HG03175 (cell line): Measurements from ENCODE around the gene ERCC6.

ENCODE experiments used
- ATAC-seq: cut with Tn5 transposase; IDR thresholded peaks from one replicate; pipeline ENCODE4 v1.9.1; 2021; ENCODE audit warnings: mild to moderate bottlenecking, moderate library complexity; ENCODE audit not compliant: unreplicated experiment

Gene ERCC6

DNA sequence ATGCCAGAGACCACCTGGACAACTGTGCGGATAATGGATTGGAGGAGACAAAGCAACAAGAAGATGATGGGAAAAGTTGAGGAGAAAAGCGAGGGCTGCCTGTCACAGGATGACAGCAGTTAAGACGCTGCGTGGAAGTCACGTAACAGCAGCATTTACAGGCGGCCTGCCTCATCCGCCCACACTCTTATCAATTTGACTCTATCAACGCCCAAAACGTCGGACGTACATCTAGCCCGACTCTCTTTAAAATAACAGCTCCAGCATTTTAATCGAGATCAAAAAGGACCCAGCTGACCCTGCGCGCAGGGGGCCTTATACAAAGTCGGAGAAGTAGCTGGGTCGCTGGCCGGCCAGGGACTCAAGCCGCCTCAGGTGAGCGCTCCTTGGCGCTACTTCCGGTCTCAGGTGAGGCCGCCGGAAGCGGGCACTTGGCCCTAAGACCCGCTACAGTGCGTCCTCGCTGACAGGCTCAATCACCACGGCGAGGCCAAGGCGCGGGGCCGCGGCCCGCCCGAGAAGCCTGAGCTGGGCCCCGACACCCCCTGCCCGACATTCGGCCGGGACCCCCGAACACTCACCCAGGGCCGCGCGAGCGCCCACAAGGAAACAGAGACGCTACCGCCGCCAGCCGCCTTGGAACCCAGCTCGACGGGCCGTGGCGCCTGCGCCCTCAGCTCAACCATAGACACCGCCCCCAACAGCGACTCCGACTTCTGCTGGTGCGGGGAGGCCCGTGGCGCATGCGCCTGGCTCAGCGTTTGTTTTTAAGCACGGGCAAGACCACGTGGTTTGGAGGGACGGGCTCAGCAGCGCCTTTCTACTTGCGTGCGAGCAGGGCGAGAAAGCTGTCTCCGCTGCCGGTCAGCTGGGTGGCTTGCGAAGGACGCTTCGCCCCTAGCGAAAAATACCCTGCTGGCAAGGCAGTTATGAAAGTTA lies at the start of gene ERCC6:
Gene ERCC6 (minus strand): TSS at position 741 of the 939 bp plus-strand sequence.
- ATAC-seq: peak; percentile 84

DNA sequence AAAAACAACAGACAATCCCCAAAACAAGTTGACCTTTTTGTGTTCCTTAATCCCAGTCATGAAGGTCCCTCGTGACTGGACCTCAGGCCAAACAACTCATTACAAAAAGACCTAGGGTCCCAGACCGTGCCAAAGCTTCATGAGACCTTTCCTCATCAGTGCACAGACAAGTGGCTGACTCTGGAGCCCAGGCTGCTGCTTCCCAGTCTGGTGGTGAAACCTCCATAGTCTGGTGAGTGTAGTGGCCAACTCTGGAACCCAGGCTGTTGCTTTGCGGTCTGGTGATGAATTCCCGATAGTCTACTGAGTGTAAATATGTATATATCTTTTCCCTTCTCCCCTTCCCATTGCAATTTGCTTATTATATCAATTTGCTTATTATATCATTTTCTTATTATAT lies 49.1 kb upstream of the ERCC6 start:
- ATAC-seq: no peak

DNA sequence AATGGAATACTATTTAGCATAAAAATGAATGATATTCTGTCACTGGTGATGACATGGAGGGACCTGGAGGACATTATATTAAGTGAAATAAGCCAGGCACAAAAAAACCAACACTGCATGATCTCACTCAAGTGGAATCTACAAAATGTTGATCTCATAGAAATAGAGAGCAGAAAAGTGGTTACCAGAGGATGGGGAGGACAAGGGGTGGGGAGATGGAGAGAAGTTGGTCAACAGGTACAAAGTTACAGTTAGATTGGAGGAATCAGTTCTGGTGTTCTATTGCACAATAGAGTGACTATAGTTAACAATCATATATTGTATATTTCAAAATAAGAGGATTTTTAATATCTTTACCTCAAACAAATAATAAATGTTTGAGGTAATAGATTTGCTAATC lies 46.5 kb upstream of the ERCC6 start:
- ATAC-seq: no peak

DNA sequence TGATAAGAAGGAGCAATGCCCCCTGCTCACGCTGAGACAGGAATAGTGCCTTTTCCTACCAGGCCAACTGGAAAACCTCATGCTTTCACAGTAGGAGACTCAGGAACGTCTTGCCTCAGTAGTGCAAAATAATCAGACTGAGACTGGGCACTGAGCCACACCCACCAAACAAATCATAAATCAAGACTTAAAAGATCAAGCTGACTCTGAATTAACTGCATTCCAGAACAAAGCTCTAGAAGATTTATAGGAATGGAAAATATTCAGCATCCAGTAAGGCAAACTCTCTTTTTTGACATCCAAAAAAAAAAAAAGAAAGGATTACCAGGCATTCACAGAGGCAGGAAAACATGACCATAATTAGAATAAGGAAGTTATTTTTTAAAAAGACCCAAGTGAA lies 40.7 kb upstream of the ERCC6 start:
- no peak for ATAC-seq

DNA sequence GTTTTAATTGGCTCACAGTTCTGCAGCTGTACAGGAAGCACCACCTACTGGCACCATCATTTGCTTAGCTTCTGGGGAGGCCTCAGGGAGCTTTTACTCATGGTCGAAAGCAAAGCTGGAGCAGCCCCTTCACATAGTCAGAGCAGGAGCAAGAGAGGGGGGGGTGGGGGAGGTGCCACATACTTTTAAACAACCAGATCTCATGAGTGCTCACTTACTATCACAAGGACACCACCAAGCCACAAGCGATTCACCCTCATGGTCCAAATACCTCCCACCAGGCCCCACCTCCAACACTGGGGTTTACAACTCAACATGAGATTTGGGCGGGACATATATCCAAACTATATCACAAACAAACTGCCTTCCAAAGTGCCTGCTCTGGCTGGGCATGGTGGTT lies 39.5 kb upstream of the ERCC6 start:
- no peak for ATAC-seq

DNA sequence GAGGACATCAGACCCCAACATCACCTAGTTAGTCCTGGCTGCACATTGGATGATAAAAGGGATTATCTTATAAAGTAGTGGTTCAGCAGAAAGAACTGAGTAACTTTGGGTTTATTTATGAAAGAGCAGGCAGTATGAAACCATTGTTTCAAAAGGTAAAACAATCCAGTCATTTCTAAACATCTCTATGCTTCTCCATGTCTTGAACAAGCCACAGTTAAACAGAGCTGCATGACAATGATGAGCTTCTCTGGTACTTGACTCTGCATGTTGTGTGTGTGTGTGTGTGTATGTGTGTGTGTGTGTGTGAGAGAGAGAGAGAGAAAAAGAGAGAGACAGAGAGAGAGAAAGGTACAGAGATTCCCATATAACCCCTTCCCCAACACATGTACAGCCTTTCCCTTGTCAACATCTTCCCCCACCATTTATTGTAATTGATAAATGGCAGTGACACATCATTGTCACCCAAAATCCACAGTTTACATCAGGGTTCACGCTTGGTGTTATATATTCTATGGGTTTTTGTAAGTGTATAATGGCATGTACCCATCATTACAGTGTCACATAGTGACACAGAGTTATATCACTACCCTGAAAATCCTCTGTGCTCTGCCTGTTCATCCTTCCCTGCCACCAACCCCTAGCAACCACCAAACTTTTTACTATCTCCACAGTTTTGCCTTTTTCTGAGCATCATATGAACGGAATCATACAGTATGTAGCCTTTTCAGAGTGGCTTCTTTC lies 38.4 kb upstream of the ERCC6 start:
- no peak for ATAC-seq

DNA sequence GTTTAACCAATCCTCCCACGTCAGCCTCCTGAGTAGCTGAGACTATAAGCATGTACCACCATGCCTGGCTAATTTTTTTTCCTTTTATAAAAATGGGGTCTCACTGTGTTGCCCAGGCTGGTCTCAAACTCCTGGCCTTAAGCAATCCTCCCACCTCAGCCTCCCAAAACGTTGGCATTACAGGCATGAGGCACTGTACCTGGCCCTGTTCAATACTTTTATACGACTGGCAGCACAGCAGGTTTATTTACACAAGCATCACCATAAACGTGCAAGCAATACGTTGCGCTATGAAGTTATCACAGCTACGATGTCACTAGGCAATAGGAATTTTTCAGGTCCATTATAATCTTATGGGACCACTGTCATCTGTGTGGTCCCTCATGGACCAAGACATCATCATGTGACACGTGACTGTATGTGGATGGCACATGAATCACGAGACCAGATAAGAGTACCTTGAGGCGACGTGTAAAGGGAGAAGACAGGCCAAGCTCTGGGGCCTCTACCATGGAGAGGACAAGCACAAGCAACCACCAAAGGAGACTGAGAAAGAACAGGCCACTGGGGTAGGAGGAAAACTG lies 36.7 kb upstream of the ERCC6 start:
- no peak for ATAC-seq

DNA sequence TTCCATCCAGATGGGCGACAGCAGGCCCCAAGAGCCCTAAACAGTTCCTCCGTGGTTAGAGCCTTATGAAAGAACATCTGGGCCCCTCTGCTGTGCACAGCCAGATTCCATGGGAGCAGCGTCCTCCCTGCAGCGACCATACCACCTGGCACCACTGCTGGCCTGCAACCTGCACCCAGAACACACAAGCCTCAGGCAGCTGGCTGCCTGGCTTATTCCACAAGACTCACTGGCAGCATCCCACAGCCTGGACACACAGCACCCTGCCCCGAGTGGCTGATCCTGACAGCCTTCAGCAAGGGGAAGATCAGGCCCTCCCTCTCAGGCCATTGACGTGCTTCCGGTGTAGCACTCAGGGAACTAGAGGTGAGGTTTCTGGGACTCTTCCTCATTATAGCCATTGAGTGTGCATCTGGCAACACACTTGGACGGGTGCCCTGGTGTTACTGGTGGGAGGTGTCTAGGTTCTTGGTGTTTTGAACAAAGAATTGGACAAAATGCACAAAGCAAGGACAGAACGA lies 33.7 kb upstream of the ERCC6 start:
- ATAC-seq: no peak

DNA sequence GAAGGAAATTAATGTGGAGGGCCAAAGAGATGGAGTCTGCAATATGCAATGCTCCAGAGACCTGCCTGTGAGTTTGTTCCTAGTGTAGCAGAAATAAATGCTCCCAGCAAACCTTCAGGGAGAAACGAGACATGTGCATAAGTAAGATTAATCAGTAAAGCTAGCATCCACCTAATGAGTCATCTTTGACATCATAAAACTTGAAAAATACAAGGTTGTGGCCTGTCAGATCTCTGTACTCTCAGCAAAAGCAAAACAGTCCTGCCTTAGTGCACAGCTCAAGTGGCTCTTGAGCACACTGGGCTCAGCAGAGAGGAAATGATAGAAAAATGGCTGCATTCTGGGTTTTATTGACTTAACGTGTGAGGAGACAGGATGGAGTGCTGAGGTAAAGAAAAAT lies 32.5 kb upstream of the ERCC6 start:
- ATAC-seq: no peak

DNA sequence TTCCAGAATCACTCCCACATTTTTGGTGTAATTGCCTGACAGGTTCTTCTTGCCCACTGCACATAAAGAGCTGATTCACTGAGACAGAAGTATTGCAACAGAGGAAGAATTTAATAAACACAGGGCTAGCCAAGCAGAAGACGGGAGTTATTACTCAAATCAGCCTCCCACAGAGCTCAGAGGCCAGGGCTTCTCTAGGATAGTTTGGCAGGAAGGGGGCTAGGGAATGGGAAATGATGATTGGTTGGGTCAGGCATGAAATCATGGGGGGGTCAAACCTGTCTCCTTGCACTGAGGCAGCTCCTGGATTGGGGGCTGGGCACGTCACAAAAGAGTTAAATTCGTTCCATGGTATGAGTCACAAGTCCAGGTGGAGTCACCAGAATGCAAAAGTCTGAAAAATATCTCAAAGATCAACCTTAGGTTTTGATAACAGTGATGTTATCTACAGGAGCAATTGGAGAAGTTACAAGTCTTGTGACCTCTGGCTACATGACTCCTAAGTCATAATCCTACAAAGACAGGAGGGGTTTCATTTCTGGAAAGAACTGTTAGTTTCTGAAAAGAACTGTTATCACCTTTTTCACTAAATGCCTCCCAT lies 30.2 kb upstream of the ERCC6 start:
- no peak for ATAC-seq

DNA sequence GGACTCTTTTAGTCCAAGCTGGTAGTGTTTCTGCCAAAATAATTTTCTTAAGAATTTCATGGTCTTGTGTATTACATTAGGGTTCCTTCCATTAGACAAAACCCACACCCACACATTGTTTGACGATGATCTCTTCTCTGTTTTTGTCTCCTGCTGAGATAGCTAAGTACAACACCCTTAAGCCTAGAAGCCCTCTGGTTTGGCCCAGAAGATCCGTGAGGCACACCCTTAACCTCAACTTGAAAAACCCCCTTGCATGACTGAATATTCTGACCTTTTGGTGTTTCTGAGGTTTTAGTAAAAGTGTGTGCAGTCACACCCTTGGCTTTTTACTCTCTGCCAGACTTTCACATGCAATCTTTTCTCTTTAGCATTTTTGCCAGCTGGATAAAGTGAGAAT lies 29.3 kb upstream of the ERCC6 start:
- no peak for ATAC-seq

DNA sequence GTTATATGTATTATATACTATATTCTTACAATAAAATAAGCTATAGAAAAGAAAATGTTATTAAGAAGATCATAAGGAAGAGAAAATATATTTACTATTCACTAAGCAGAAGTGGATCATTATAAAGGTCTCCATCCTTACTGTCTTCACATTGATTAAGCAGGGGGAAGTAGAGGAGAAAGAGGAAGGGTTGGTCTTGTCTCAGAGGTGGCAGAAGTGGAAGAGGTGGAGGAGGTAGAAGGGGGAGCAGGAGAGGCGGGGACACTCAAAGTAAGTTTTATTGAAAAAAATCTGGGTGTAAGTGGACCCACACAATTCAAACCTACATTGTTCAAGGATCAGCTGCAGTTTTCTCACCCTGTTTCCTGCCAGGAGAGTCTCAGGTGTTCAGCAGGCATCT lies 28.9 kb upstream of the ERCC6 start:
- ATAC-seq: no peak

DNA sequence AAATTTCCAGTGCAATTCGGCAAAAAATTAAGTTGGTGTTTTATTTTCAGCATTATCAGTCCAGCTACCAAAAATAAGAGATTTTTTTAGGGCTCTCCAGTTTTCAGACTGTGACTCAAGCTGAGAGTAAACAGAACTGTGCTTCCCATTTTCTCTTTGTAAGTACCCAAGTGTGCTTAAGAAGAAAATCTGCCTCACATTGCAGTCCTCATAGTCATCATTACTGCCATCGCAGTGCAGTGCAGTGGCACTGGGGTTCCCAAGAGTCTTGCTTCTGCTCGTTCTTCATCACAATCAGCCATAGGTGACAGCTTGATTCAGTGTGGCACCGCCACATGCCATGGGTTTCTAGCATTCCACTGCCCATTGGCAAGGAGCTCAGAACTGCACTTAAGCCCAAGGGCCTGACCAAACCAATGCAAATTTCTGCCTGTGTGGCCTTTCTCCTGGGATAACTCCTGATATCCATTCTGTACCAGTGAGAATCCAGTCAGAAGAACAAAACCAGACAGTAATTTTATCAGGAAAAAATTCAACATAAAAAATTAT lies 25.6 kb upstream of the ERCC6 start:
- no peak for ATAC-seq

DNA sequence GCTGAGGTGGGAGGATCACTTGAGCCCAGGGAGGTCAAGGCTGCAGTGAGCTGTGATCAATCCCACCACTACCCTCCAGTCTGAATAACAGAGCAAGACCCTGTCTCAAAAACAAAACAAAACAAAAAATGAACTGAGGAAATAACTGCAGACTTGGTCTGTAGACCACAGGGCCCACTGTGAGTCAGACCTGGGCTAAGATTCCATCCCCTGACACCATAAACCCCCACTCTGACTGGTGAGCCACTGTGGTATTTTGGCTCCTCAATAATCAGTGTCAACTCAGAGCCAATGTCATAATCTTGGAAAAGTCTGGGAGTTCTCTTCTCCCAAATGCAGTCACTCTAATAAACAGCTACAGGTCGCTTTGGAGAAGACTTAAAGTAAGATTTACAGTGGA lies 24.0 kb upstream of the ERCC6 start:
- ATAC-seq: no peak

DNA sequence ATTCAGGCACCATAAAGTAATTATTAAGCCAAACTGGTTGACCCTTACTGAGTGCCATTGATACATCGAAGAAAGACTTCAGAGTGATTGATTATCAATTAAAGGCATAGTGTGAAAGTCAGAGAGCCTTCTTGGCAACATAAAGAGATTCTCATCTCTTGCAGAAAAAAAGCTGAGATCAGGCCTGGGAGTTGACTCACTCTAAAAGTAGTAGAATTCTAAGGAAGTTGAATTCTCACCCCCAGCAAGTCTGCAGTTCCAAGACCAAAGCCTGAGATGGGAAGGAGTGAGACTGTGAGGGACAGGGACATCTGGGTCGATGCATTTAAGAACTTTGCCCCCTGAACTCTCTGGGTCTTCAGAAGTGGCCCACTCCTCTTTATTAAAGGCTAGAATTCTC lies 21.6 kb upstream of the ERCC6 start:
- no peak for ATAC-seq

DNA sequence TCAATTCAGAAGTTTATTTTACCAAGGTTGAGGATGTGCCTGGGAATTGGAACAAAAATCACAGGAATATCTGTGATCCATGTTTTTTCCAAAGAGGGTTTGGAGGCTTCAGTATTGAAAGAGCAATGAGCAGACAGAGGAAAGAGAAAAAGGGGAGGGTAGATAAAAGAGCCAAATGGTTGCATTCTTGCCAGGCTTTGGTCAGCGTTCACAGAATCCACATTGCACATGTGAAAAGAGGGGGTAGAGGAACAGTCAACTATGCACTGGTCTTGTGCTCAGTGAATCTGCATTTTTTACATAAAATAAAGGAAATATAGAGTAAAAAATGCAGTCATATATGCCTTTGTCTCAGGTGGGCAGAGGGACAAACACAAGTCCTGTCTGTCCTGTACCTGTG lies 20.6 kb upstream of the ERCC6 start:
- ATAC-seq: no peak

DNA sequence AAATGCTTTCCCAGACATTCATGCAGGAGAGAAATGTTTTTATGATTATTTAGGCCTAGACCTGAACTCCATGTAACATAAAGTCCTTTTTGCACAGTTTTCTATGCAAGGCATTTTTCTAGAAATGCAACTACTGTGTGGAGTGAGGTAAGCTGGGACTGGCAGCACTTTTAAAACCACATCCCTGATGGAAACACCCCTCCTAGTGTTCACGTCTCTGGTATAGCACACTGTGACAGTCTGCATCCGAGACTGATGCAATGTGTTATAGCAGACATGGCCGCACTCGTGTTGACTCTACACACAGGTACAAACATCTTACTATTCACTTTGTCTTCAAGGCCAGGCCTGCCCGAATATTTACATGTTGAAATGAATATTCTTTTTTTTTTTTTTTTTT lies 19.3 kb upstream of the ERCC6 start:
- ATAC-seq: no peak

DNA sequence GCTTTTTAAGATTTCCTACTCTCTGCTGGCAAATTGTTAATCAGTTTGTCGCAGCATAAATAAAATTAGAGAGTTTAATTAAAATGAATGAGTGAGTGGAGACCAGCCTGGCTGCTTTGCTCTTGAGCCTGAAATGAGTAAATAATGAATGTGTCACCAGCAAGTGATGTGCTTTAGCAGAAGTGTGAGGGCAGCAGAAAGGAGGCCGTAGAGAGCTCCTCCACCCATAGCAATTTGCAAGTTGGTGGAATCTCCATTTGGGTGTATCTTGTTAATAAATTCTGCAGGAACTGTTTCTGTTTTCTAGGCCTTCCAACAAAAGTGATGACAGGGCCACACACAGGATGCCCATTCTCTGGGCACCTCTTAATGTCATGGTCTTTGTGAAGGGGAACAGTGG lies 18.8 kb upstream of the ERCC6 start:
- no peak for ATAC-seq

DNA sequence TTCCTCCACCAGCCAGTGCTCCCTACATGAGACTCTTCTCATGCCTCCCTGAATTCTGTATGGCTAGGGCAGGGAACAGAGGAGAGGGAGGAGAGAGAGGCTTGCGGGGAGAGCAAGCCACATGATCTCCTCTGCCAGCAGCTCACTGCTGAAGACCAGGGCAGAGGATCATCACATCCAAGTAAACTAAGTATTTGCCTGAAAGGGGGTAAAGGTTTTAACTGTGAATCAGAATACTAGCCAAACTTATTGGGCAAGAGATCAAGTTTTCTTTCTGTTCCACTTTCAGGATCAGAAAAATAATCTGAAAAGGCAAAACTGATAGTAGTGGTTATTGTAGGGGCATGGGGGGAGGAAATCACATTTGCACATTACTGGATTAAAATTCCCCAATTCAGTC lies 17.8 kb upstream of the ERCC6 start:
- no peak for ATAC-seq

DNA sequence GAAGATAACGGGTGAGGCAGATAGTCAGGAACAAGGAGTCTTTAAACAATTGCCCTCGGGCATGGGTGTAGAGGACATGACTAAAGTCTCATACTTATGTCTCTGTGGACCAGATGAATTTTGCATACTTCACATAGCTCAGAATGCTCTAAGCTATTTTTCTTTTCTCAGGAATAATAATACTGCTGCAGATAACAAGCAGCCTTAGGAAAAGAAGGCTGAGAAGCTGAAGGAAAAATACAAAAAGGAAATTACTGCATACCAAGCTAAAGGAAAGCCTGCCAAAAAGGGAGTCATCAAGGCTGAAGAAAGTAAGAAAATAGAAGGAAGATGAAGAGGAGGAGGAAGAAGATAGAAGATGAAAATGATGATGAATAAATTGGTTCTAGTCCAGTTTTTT lies 13.4 kb upstream of the ERCC6 start:
- ATAC-seq: no peak

DNA sequence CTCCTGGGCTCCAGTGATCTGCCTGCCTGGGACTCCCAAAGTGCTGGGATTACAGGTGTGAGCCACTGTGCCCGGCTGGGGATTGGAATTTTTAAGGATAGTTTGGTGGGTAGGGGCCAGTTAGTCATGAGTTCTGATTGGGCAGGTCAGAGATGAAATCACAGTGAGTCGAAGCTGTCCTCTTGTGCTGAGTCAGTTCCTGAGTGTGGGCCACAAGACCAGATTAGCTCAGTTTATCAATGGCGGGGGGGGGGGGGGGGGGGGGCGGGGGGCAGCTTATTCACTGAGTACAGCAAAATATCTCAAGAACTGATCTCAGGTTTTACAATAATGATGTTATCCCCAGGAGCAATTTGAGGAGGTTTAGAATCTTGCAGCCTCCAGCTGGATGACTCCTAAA lies 11.6 kb upstream of the ERCC6 start:
- no peak for ATAC-seq
